Heart left ventricle (tissue), 13 donors: ENCODE data around the gene ICE1.

Experiments
- POLR2A ChIP-seq, 2 donors: fragments of 450-650 bp; IDR thresholded peaks; one replicate each; pipeline ENCODE4 v1.6.1; 2017; ENCODE audit warnings: antibody characterized with exemption in 2 of 2, mild to moderate bottlenecking in 2 of 2, moderate library complexity in 2 of 2
- TF ChIP-seq, protein P1 (sequence below), 12 donors: fragments of 200-600 bp; sonication (generic) in 4 of 12; IDR thresholded peaks; one replicate each; pipeline versions ENCODE4 v1.5.0 to v1.8.0; 2018 to 2022; ENCODE audit warnings: antibody characterized with exemption in 12 of 12, mild to moderate bottlenecking in 5 of 12
- donor health status: ischemic (EF 13 %, LVEDD 7.1; RV severe dilation, severe dysfunction).
- donor health status: DM: no; HTN: yes; CAD: no.
- donor health status: DM: no; HTN: no; CAD: no.
- donor health status: ischemic (EF 25% LVEDD 6.9; RV normal size, moderate dysfunction).
- donor health status: ischemic (EF 25% LVEDD 5.7; RV mildly dilated, moderate dysfunction).
- donor health status: ischemic (EF 35%, LVEDD 5.7; RV mildly dilated, moderate dysfunction).
- donor health status: nonischemic (EF 11% LVEDD 7.7; RV severe dilation, severe dysfunction).
- donor health status: DM: yes; HTN: yes; CAD: no.
- donor health status: PGD.
- donor health status: ischemic (EF 29% LVEDD 5.4; RV normal size, mild dysfunction).
- donor health status: nonischemic (EF 23%, LVEDD 6.1; RV moderate dilation, normal function).

GRCh38 chr5:5420251-5420650 is 2.2 kb upstream of the ICE1 start:
- no peak for TF ChIP-seq POLR2A (IDR thresholded peaks at IDR 0.05)
- TF ChIP-seq, protein P1, sequence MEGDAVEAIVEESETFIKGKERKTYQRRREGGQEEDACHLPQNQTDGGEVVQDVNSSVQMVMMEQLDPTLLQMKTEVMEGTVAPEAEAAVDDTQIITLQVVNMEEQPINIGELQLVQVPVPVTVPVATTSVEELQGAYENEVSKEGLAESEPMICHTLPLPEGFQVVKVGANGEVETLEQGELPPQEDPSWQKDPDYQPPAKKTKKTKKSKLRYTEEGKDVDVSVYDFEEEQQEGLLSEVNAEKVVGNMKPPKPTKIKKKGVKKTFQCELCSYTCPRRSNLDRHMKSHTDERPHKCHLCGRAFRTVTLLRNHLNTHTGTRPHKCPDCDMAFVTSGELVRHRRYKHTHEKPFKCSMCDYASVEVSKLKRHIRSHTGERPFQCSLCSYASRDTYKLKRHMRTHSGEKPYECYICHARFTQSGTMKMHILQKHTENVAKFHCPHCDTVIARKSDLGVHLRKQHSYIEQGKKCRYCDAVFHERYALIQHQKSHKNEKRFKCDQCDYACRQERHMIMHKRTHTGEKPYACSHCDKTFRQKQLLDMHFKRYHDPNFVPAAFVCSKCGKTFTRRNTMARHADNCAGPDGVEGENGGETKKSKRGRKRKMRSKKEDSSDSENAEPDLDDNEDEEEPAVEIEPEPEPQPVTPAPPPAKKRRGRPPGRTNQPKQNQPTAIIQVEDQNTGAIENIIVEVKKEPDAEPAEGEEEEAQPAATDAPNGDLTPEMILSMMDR (IDR thresholded peaks at IDR 0.05) = no peak
